DMS 273 treated with DMSO at 0.1 percent for 48 hours (cell line): ENCODE results near the gene XPO4.
"Not testable (repeated sequence)": the region's sequence is repeated elsewhere in the genome, so short reads cannot be mapped to it uniquely, and the experiment has no call there.

Experiments used
- DNase-seq: peaks from one replicate; lab custom pipeline; 2025; lab: John Stamatoyannopoulos, UW

The XPO4 gene

DNA sequence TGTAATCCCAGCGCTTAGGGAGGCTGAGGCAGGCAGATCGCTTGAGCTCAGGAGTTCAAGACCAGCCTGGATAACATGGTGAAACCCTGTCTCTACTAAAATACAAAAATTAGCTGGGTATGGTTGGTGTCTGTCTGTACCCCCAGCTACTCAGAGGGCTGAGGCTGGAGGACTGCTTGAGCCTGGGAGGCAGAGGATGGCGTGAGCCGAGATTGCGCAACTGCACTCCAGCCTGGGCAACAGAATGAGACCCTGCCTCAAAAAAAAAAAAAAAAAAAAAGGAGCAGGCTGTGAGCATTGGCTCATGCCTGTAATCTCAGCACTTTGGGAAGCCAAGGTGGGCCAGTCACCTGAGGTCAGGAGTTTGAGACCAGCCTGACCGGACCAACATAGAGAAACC is 12.0 kb downstream of the XPO4 start:
- not testable (repeated sequence) for DNase-seq

- DNase-seq, result peak; percentile 70
Observed at GRCh38 chr13:20882206-20882605, 20.3 kb downstream of the XPO4 start.

- DNase-seq, result no peak
Observed at GRCh38 chr13:20877902-20878301, 24.6 kb downstream of the XPO4 start.

DNA sequence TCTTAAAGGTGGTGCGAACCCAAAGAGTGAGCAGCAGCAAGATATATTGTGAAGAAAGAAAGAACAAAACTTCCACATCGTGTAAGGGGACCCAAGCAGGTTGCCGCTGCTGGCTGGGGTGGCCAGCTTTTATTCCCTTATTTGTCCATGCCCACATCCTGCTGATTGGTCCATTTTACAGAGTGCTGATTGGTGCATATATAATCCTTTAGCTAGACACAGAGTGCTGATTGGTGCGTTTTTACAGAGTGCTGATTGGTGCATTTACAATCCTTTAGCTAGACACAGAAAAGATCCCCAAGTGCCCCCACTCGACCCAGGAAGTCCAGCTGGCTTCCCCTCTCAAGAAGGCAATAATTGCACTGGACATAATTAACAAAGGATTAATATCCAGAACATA is 25.7 kb downstream of the XPO4 start:
- DNase-seq, result not testable (repeated sequence)

DNA sequence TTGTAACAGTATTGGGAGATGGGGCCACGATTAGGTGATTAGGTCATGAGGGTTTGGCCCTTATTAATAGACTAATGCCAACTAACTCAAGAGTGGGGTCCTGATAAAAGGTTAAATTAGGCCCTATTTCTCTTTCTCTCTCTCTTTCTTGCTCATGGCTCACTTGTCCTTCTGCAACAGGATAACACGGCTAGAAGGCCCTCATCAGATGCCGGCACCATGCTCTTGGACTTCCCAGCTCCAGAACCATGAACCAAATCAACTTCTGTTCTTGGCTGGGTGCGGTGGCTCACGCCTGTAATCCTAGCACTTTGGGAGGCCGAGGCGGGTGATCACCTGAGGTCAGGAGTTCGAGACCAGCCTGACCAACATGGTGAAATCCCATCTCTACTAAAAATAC is 28.1 kb downstream of the XPO4 start:
- not testable (repeated sequence) for DNase-seq

DNA sequence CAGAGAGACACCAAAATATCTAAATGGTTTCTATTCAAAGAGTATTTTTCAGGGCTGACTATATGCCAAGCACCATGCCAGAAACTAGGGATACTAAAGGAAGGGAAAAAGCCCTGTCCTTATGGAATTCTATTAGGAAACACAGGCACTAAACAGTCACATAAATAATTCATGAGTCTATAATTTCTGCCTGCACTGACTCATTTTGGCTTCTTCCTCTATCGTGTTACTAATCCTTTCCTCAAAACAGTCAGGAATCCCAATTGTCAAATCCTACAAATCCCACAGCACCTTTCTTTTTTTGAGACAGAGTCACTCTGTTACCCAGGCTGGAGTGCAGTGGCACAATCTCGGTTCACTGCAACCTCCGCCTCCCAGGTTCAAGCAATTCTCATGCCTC is 29.2 kb downstream of the XPO4 start:
- no peak for DNase-seq

DNA sequence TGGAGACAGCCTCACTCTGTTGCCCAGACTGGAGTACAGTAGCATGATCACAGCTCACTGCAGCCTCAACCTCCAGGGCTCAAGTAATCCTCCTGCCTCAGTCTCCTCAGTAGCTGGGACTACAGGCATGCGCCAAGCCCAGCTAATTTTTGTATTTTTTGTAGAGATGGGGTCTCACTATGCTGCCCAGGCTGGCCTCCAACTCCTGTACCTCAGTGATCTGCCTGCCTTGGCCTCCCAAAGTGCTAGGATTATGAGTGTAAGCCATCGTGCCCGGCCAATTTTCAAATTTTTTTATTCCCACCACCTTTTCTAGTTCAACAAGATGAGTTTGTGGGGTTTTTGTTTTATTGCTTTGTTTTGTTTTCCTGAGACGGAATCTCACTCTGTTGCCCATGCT is 31.7 kb downstream of the XPO4 start:
- no peak for DNase-seq

- no peak for DNase-seq
Observed at GRCh38 chr13:20869540-20869939, 33.0 kb downstream of the XPO4 start.

GRCh38 chr13:20867408-20867807 is 35.1 kb downstream of the XPO4 start:
- no peak for DNase-seq

DNA sequence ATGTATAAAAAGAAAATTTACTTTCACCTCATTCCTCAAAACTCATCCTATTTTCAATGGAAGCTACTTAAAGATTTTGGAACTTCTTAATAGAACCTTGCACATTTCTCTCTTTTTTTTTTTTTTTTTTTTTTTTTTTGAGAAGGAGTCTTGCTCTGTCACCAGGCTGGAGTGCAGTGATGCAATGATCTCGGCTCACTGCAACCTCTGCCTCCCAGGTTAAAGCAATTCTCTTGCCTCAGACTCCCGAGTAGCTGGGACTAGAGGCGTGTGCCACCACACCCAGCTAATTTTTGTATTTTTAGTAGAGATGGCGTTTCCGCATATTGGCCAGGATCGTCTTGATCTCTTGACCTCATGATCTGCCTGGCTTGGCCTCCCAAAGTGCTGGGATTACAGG is 40.9 kb downstream of the XPO4 start:
- DNase-seq, result not testable (repeated sequence)

DNA sequence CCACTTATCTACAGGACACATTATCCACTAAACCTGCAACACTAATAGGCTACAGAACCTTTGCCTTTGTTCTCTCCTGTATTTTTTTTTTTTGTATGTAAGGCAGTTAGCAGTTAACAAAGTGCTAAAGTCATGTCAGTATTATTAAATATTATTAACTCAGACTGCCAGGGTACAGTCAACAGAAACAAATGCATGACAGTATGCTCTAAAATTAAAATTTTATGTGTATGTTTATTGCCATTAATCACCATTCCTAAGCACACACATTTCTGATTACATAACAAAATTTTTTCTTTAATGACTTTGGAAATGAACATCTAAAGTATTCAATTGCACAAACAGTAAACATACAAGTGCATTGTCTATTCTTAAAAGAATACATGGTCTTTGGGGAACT is 41.7 kb downstream of the XPO4 start:
- no peak for DNase-seq

DNA sequence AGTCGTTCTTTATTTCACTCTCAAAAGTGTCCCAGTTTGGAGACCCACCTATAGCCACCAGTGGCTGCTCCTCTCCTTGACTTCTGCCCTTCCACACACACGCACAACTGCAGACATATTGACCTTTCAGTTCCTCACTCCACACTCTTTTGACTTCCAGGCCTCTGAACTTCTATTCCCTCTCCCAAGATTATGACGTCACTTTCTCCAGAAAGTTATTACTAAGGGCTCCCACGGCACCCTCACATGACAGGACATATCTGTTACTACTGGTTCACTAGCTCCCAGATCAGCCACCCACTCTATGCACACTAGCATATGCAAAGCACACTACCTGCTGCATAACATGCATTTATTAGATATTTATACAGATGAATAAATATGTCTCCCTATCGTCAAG is 45.9 kb downstream of the XPO4 start:
- no peak for DNase-seq

DNA sequence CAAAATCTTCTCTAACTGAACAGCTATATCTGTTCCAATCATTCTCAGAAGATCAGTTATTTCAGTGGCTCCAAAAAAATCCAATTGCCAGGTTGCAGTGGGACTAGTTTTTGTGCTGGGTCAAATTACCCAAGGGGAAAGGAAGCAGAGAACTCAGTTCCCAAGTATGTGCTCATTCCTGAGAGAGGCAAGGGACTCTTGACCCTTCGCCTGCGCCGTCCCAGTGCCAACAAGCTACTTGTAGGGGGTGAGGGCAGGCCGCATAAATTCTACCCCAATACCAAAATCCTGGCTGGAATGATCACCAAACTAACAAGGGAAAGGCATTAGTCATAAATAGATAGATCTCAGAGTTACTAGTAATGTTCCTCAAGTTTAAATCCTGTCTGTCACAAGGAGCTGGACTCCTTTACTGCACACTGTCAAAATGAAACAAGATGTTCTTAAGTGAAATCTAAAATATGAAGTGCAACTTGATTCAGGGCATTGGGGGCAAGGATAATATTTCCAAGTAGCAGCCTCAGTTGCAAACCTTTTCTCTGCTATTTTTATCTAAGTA is 50.6 kb downstream of the XPO4 start:
- no peak for DNase-seq

- DNase-seq, result no peak
Observed at GRCh38 chr13:20848944-20849343, 53.6 kb downstream of the XPO4 start.

DNA sequence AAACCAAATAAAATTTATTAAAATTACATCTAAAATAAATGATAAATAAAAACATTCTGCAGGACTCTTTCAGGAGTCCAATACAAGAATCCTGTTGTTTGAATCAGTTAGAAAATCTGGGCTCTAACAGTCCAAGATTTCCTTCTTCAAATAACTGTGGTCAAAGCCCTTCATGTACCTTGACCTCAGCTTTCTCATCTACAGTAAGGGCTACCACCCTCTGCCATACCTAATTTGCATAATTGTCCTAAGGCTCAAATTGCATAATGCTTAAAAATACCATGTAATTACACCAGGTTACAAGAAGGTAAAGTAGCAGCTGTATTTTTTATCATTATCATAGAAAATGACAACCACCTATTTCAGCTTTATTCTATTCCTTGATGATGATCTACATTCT is 54.3 kb downstream of the XPO4 start:
- DNase-seq, result no peak

- no peak for DNase-seq
Observed at GRCh38 chr13:20847296-20847695, 55.2 kb downstream of the XPO4 start.

DNA sequence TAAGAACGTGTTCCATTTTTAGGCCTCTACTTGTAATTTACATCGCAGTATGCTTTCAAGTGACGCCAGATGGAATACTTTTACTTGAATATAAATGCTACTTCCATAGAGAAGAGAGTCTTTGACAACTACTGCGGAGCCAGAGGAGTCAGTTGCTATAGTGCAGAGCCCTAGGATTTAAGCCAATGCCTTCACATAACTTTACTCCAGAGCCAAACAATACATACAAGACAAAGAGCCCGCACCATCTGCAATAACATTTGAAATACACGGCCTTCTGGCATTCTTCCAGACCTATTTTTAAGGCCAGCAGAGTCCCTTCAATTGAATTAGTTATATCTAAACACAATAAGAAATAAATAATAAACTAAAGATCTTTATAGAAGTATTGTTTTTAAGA is 59.4 kb downstream of the XPO4 start:
- DNase-seq, result no peak

- no peak for DNase-seq
Observed at GRCh38 chr13:20840568-20840967, 62.0 kb downstream of the XPO4 start.

DNA sequence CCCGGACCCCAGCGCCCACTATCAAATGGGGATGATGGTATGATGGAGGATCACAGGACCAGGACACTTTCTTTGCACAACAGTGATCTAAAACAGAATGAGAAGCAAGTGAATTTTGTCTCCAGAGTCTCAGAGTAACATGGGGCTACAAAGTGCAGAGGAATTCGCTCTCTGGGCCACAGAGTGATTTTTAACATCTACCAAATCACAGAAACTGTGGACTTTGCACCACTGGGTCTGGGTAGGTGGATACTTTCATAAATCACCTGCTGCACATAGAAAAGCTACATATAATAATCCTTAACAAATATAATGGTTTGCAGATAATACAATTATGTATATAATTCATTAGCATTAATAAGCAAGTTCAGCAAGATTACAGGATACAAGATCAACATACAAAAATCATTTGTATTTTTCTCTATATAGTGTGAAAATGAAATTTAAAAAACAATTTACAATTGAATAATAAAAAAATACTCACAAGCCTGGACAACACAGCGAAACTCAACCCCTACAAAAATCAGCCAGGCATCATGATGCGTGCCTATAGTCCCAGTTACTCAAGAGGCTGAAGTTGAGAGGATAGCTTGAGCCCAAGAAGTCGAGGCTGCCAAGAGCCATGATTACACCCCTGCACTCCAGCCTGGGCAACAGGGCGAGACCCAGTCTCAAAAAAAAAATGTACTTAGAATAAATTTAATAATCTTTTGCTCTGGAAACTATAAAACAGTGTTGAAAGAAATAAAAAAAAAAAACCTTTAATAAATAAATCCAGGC is 68.5 kb downstream of the XPO4 start:
- DNase-seq, result no peak

DNA sequence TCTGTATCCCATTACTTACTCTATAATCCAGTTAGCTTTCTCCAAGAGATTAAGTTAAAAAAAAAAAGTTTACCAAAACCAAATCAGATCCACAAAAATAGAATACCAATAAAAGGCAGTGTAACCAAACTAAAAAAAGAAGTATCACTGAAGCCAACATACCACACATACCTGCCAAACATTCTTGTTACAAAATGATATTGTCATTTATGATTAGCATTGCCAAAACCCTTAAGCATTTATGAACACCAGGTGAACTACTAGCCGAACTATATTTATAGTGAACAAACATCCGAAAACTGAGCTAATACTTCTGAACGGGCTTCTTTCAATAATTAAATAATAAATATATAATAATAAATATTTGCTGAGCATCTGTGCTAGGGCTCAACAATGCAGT is 69.7 kb downstream of the XPO4 start:
- no peak for DNase-seq

DNA sequence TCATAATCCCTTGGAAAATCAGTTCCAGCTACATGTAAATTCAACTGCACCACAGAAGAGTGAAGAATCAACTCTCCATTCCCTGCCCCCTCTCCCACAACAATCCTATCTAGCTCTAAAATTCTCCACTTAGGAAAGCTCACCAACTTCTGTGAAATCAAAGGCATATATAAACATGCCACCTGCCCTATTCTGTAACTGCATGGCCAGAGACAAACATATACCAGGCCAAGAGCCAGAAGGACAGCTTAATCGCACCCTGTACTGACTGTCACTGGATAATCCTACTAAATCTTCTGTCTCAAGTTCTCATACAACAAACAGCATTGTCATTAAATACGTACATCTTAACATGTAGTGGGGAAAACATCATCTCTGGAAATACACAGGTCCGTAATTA is 70.6 kb downstream of the XPO4 start:
- DNase-seq, result no peak

DNA sequence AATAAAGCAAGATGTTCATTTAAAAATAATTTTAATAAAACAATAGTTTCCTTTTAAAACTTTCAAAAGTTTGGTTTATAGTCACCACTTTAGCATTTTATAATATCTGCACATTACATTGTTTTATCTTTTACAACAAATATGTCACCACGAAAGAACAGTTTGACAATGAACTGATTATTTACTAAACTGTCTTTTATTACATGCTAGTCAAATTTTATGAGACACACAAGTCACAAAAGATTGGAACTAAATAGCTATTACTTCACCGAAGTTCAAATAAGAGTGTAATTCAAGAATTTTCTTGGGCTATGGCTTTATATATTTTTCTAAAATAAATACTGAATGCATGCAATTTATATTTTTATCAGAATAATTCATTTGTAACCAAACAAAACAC is 71.3 kb downstream of the XPO4 start:
- DNase-seq, result no peak

GRCh38 chr13:20828539-20829364 is 73.8 kb downstream of the XPO4 start:
- DNase-seq, result peak; percentile 14
